Stimulated activated naive CD4-positive, alpha-beta T cell treated with Interleukin-2 at 50 U/mL for 16 hours (primary cell): ENCODE data around the gene EYA3.

ENCODE experiments used
- DNase-seq: peaks from one replicate; lab custom pipeline; 2025; lab: John Stamatoyannopoulos, UW

EYA3 gene

GRCh38 chr1:28088168-28088961 lies at the start of gene EYA3:
EYA3 (minus strand) TSS chr1:28088610; CDS start chr1:28058026, 30,584 bp downstream.
- peak; percentile 97 for DNase-seq

- DNase-seq, result no peak
Measured at GRCh38 chr1:28136922-28137613, 48.7 kb upstream of the EYA3 start.

- no peak for DNase-seq
Measured at GRCh38 chr1:28136169-28136921, 47.9 kb upstream of the EYA3 start.

- no peak for DNase-seq
Measured at GRCh38 chr1:28135371-28136168, 47.2 kb upstream of the EYA3 start.

GRCh38 chr1:28134651-28135207 lies 46.3 kb upstream of the EYA3 start:
- no peak for DNase-seq

- DNase-seq, result no peak
Measured at GRCh38 chr1:28132171-28133167, 44.1 kb upstream of the EYA3 start.

- DNase-seq, result no peak
Measured at GRCh38 chr1:28130901-28131300, 42.5 kb upstream of the EYA3 start.

- DNase-seq, result no peak
Measured at GRCh38 chr1:28129150-28129549, 40.7 kb upstream of the EYA3 start.

GRCh38 chr1:28127617-28128257 lies 39.3 kb upstream of the EYA3 start:
- DNase-seq, result no peak

GRCh38 chr1:28126783-28127490 lies 38.5 kb upstream of the EYA3 start:
- no peak for DNase-seq

- no peak for DNase-seq
Measured at GRCh38 chr1:28126212-28126611, 37.8 kb upstream of the EYA3 start.

- no peak for DNase-seq
Measured at GRCh38 chr1:28123461-28123961, 35.1 kb upstream of the EYA3 start.

GRCh38 chr1:28122183-28122582 lies 33.8 kb upstream of the EYA3 start:
- DNase-seq, result no peak

- DNase-seq, result no peak
Measured at GRCh38 chr1:28119556-28119955, 31.1 kb upstream of the EYA3 start.

GRCh38 chr1:28118640-28119307 lies 30.4 kb upstream of the EYA3 start:
- DNase-seq, result no peak

- peak; percentile 35 for DNase-seq
Measured at GRCh38 chr1:28115267-28115666, 26.9 kb upstream of the EYA3 start.

- no peak for DNase-seq
Measured at GRCh38 chr1:28114844-28115243, 26.4 kb upstream of the EYA3 start.

GRCh38 chr1:28113242-28113572 lies 24.8 kb upstream of the EYA3 start:
- no peak for DNase-seq
